Measurements from ENCODE around the gene BMP6.

The BMP6 gene

DNA sequence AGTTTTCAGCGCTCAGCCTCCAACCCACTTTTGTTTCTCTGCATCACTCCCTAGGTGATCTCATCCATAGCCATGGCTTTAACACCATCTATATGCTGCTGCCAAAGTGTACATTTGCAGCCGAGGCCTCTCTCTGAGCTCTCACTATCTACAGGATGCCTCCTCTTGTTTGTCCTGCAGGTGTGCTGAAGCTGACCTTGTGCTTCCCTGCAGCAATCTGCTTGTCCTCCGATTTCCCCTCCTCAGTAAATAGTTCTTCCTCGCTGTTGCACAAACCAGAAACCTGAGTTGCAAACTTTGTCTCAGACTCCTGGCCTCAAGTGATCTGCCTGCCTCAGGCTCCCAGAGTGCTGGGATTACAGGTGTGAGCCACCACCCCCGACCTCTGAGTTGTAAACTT, 188.4 kb downstream of the BMP6 start:
- TF ChIP-seq EZH2phosphoT487 (IDR thresholded peaks at IDR 0.05; ENCODE audit: low read depth) = no peak
- TF ChIP-seq, protein P1, sequence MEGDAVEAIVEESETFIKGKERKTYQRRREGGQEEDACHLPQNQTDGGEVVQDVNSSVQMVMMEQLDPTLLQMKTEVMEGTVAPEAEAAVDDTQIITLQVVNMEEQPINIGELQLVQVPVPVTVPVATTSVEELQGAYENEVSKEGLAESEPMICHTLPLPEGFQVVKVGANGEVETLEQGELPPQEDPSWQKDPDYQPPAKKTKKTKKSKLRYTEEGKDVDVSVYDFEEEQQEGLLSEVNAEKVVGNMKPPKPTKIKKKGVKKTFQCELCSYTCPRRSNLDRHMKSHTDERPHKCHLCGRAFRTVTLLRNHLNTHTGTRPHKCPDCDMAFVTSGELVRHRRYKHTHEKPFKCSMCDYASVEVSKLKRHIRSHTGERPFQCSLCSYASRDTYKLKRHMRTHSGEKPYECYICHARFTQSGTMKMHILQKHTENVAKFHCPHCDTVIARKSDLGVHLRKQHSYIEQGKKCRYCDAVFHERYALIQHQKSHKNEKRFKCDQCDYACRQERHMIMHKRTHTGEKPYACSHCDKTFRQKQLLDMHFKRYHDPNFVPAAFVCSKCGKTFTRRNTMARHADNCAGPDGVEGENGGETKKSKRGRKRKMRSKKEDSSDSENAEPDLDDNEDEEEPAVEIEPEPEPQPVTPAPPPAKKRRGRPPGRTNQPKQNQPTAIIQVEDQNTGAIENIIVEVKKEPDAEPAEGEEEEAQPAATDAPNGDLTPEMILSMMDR (IDR thresholded peaks at IDR 0.05; ENCODE audit: low read depth, low read length) = no peak
- H3K27ac ChIP-seq (ENCODE audit: low read length) = no peak overlapping the region
- 0 out of 2 replicates have a peak, but pooled peaks cover 3% of the 10 kb centered on the region for H3K27me3 ChIP-seq (ENCODE audit: low read depth, low read length)
- H3K4me2 ChIP-seq (ENCODE audit: low read length) = no peak overlapping the region
- peaks cover 12% of the 10 kb centered on the region for H3K79me2 ChIP-seq (ENCODE audit: low read length)
- H4K20me1 ChIP-seq (ENCODE audit: insufficient read depth, low read length) = peaks cover 2% of the 10 kb centered on the region; the same call in 1 of the 2 replicates
- no peak overlapping the region for H3K4me3 ChIP-seq (ENCODE audit: low read length)
- no peak overlapping the region for H3K9ac ChIP-seq (ENCODE audit: low read length)
- H2AFZ ChIP-seq (ENCODE audit: low read depth, low read length) = no peak overlapping the region
- H3K36me3 ChIP-seq (replicated peaks; ENCODE audit: low read depth, low read length) = peaks cover 2% of the 10 kb centered on the region
- no peaks in the 10 kb centered on the region for H3K9me3 ChIP-seq (ENCODE audit: insufficient read depth, low read length)
- peaks cover 23% of the 10 kb centered on the region for H3K4me1 ChIP-seq (ENCODE audit: low read length)

DNA sequence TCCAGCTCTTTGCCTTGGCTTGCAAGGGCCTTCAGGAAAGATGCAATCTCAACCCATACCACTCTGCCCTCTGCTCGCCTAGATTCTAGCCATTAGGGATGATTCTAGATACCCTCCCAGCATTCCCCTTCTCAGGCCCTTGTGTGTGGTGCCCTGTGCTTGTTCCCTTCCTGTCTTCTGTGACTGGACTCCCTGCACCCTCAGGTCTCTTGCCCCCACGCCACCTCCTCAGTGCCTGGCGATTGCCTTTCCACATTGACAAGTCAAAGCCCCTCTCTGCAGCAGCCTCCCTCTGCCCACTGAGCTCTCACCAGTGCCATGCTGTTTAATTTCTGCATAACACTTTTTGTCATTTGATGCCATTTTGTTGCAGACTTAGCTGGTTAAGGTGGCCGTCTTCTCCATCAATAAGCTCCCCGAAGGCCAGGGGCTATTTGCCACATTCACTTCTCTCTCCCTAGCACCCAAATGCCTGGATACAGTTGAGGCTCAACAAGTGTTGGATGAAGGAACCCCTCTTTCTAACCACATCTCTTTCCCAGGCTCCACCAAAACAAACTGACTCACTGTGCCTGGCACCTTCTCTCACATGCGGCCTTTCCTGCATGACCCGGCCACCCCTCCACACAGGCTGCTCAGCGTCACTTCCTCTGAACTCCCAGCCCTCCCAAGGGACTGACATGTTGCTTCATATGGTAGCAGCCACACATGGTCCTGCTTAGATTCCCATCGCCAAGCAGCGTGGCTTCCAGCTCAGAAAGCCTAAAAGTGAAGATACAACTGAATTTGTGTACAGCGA, 189.3 kb downstream of the BMP6 start:
- Histone ChIP-seq H3K4me1 (ENCODE audit: low read length) (peaks cover 23% of the 10 kb centered on the region), H2AFZ (ENCODE audit: low read depth, low read length) (no peak overlapping the region), H3K27ac (ENCODE audit: low read length) (no peak overlapping the region), H4K20me1 (ENCODE audit: insufficient read depth, low read length) (no peaks in the 10 kb centered on the region), H3K9me3 (ENCODE audit: insufficient read depth, low read length) (no peaks in the 10 kb centered on the region), H3K79me2 (ENCODE audit: low read length) (peaks cover 3% of the 10 kb centered on the region; the same call in 1 of the 2 replicates), H3K4me2 (ENCODE audit: low read length) (no peak overlapping the region), H3K9ac (ENCODE audit: low read length) (no peak overlapping the region), H3K27me3 (ENCODE audit: low read depth, low read length) (0 out of 2 replicates have a peak, but pooled peaks cover 3% of the 10 kb centered on the region), H3K36me3 (replicated peaks; ENCODE audit: low read depth, low read length) (no peaks in the 10 kb centered on the region), H3K4me3 (ENCODE audit: low read length) (no peak overlapping the region)
- no peak for TF ChIP-seq EZH2phosphoT487 (IDR thresholded peaks at IDR 0.05; ENCODE audit: low read depth)
- TF ChIP-seq, protein P1 (IDR thresholded peaks at IDR 0.05; ENCODE audit: low read depth, low read length) = no peak

DNA sequence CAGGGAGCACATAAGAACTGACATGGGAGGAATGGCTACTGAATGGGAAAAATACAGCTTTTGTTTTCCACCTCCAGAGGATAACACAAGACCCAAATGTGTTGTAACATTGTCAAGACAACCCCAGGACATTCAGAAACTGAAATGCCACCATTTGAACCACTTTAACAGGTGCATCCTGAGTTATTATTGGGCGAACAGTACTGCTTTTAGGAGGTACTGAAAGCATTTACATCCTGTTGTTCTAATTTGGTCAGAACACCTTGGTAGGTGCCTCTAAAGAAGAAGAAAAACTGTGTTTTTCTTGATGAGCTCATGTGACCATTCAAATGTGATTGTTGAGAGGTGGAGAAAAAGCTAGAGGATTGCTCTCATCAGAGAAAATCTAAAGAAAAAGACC, 191.1 kb downstream of the BMP6 start:
- H3K36me3 ChIP-seq (replicated peaks; ENCODE audit: low read depth, low read length) = no peaks in the 10 kb centered on the region
- 0 out of 2 replicates have a peak, but pooled peaks cover 3% of the 10 kb centered on the region for H3K27me3 ChIP-seq (ENCODE audit: low read depth, low read length)
- H2AFZ ChIP-seq (ENCODE audit: low read depth, low read length) = no peak overlapping the region
- H3K9me3 ChIP-seq (ENCODE audit: insufficient read depth, low read length) = no peaks in the 10 kb centered on the region
- no peak overlapping the region for H3K27ac ChIP-seq (ENCODE audit: low read length)
- no peak overlapping the region for H3K9ac ChIP-seq (ENCODE audit: low read length)
- H3K79me2 ChIP-seq (ENCODE audit: low read length) = no peaks in the 10 kb centered on the region
- peaks cover 14% of the 10 kb centered on the region for H3K4me1 ChIP-seq (ENCODE audit: low read length)
- H3K4me2 ChIP-seq (ENCODE audit: low read length) = 0 out of 2 replicates have a peak overlapping the region, but pooled peaks have one; percentile 17
- H3K4me3 ChIP-seq (ENCODE audit: low read length) = no peak overlapping the region
- no peak for TF ChIP-seq EZH2phosphoT487 (IDR thresholded peaks at IDR 0.05; ENCODE audit: low read depth)
- no peaks in the 10 kb centered on the region for H4K20me1 ChIP-seq (ENCODE audit: insufficient read depth, low read length)

DNA sequence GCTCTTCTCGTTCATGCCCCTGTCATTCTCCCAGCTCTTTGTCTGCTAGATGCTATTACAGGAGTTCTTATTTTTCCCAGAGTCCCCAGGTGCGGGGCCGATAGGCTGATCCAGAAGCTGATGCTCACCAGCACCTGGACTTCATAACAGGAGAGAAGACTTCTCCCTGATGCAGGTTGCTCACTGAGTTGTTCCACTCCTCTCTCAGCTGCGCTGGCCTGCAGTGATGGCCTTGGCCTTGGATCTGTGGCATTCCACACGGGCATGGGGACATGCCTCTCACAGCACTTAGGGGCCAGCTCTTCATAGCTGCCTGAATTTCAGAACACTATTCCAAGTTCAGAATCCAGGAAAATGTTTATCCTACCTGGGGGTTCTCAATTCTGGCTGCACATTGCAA, 191.8 kb downstream of the BMP6 start:
- H3K9me3 ChIP-seq (ENCODE audit: insufficient read depth, low read length) = no peaks in the 10 kb centered on the region
- H3K4me3 ChIP-seq (ENCODE audit: low read length) = no peak overlapping the region
- no peak overlapping the region for H3K9ac ChIP-seq (ENCODE audit: low read length)
- no peaks in the 10 kb centered on the region for H4K20me1 ChIP-seq (ENCODE audit: insufficient read depth, low read length)
- 0 out of 2 replicates have a peak, but pooled peaks cover 3% of the 10 kb centered on the region for H3K27me3 ChIP-seq (ENCODE audit: low read depth, low read length)
- peaks cover 9% of the 10 kb centered on the region for H3K4me1 ChIP-seq (ENCODE audit: low read length)
- no peaks in the 10 kb centered on the region for H3K36me3 ChIP-seq (replicated peaks; ENCODE audit: low read depth, low read length)
- no peak overlapping the region for H3K4me2 ChIP-seq (ENCODE audit: low read length)
- no peak overlapping the region for H2AFZ ChIP-seq (ENCODE audit: low read depth, low read length)
- H3K27ac ChIP-seq (ENCODE audit: low read length) = no peak overlapping the region
- TF ChIP-seq, protein P1 (IDR thresholded peaks at IDR 0.05; ENCODE audit: low read depth, low read length) = no peak
- no peak for TF ChIP-seq EZH2phosphoT487 (IDR thresholded peaks at IDR 0.05; ENCODE audit: low read depth)
- no peaks in the 10 kb centered on the region for H3K79me2 ChIP-seq (ENCODE audit: low read length)

Measured in OCI-LY3 (cell line).